ENCODE results near the gene HLA-A.
"Not testable (repeated sequence)": the region's sequence is repeated elsewhere in the genome, so short reads cannot be mapped to it uniquely, and the experiment has no call there.

- TF ChIP-seq CTCF, POLR2A (IDR thresholded peaks at IDR 0.05): not testable (repeated sequence)
Observed at GRCh38 chr6:29963697-29964096, 21.4 kb downstream of the HLA-A start.
